ENCODE data around the gene VIL1.

- TF ChIP-seq ZNF274 (IDR thresholded peaks at IDR 0.05; ENCODE audit: low read depth, low read length): no peak
- no peak for TF ChIP-seq SUZ12 (IDR thresholded peaks at IDR 0.05; ENCODE audit: extremely low read depth, insufficient read depth, insufficient read length)
- no peak for TF ChIP-seq YY1 (IDR thresholded peaks at IDR 0.05; ENCODE audit: insufficient read depth, insufficient read length)
Measured at GRCh38 chr2:218485986-218486667, 67.2 kb downstream of the VIL1 start.
